HG03378 (cell line): ENCODE measurements around the gene MILR1.
"Not testable (repeated sequence)": the region's sequence is repeated elsewhere in the genome, so short reads cannot be mapped to it uniquely, and the experiment has no call there.

Experiments
- ATAC-seq: cut with Tn5 transposase; IDR thresholded peaks from one replicate; pipeline ENCODE4 v1.9.1; 2021; ENCODE audit warnings: mild to moderate bottlenecking, moderate library complexity; ENCODE audit not compliant: unreplicated experiment

MILR1 gene

GRCh38 chr17:64448665-64449512 lies at the start of gene MILR1:
Gene MILR1 (plus strand): TSS chr17:64449115. CDS start chr17:64449169, 54 bp downstream.
- no peak for ATAC-seq

- no peak for ATAC-seq
Observed at GRCh38 chr17:64399767-64400156, 49.2 kb upstream of the MILR1 start.

- no peak for ATAC-seq
Observed at GRCh38 chr17:64400642-64401041, 48.3 kb upstream of the MILR1 start.

GRCh38 chr17:64401244-64401860 lies 47.6 kb upstream of the MILR1 start:
- no peak for ATAC-seq

GRCh38 chr17:64401941-64402340 lies 47.0 kb upstream of the MILR1 start:
- no peak for ATAC-seq

- no peak for ATAC-seq
Observed at GRCh38 chr17:64402469-64402868, 46.4 kb upstream of the MILR1 start.

- ATAC-seq: no peak
Observed at GRCh38 chr17:64403881-64404460, 44.9 kb upstream of the MILR1 start.

GRCh38 chr17:64406321-64407200 lies 42.4 kb upstream of the MILR1 start:
- ATAC-seq: no peak

- no peak for ATAC-seq
Observed at GRCh38 chr17:64410750-64411490, 38.0 kb upstream of the MILR1 start.

- no peak for ATAC-seq
Observed at GRCh38 chr17:64411999-64412771, 36.7 kb upstream of the MILR1 start.

- no peak for ATAC-seq
Observed at GRCh38 chr17:64412944-64413381, 36.0 kb upstream of the MILR1 start.

- ATAC-seq: peak; percentile 67
Observed at GRCh38 chr17:64413513-64413912, 35.4 kb upstream of the MILR1 start.

GRCh38 chr17:64418506-64419339 lies 30.2 kb upstream of the MILR1 start:
- no peak for ATAC-seq

- ATAC-seq: peak; percentile 66
Observed at GRCh38 chr17:64420143-64420670, 28.7 kb upstream of the MILR1 start.

- ATAC-seq: not testable (repeated sequence)
Observed at GRCh38 chr17:64422121-64422520, 26.8 kb upstream of the MILR1 start.

- ATAC-seq: no peak
Observed at GRCh38 chr17:64423881-64424280, 25.0 kb upstream of the MILR1 start.

- ATAC-seq: no peak
Observed at GRCh38 chr17:64424324-64424849, 24.5 kb upstream of the MILR1 start.

GRCh38 chr17:64425191-64425590 lies 23.7 kb upstream of the MILR1 start:
- ATAC-seq: no peak
